ENCODE data around the gene OPA1.

DNA sequence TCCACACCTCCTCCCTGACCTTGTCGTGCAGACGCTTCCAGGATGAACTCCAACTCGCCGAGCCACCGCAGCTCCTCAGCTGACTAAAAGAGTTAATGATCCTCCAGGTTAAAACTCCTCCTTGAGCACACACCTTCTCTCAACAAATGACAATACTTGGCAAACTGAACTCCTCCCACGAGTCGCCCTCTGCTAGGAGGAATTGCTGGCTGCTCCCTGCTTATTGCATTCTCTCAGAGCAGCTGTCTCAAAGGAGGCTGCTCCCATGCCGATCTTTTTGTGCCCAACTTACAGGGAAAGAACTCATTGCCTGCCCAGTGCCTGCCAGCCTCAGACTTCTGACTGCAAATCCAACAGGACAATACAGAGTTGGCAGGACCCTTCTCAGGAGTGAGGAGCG is 38.2 kb upstream of the OPA1 start, which contains the start of gene ATP13A4:
- TF ChIP-seq, protein P1, sequence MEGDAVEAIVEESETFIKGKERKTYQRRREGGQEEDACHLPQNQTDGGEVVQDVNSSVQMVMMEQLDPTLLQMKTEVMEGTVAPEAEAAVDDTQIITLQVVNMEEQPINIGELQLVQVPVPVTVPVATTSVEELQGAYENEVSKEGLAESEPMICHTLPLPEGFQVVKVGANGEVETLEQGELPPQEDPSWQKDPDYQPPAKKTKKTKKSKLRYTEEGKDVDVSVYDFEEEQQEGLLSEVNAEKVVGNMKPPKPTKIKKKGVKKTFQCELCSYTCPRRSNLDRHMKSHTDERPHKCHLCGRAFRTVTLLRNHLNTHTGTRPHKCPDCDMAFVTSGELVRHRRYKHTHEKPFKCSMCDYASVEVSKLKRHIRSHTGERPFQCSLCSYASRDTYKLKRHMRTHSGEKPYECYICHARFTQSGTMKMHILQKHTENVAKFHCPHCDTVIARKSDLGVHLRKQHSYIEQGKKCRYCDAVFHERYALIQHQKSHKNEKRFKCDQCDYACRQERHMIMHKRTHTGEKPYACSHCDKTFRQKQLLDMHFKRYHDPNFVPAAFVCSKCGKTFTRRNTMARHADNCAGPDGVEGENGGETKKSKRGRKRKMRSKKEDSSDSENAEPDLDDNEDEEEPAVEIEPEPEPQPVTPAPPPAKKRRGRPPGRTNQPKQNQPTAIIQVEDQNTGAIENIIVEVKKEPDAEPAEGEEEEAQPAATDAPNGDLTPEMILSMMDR (IDR thresholded peaks at IDR 0.05; ENCODE audit: control extremely low read depth in 1 of 3, insufficient read depth in 1 of 3, low read depth in 1 of 3, low read length in 3 of 3), result no peak
- TF ChIP-seq RAD21 (IDR thresholded peaks at IDR 0.05 in 1 of 2, conservative IDR thresholded peaks at IDR 0.05 in 1 of 2; ENCODE audit: low read depth in 2 of 2, low read length in 2 of 2), result no peak
- no peak for TF ChIP-seq SIRT6 (IDR thresholded peaks at IDR 0.05; ENCODE audit: low read length)
- no peak for TF ChIP-seq NRF1 (IDR thresholded peaks at IDR 0.05; ENCODE audit: low read depth, low read length)
- TF ChIP-seq SUZ12 (IDR thresholded peaks at IDR 0.05; ENCODE audit: low read length), result no peak
- TF ChIP-seq, protein P2, sequence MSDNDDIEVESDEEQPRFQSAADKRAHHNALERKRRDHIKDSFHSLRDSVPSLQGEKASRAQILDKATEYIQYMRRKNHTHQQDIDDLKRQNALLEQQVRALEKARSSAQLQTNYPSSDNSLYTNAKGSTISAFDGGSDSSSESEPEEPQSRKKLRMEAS (IDR thresholded peaks at IDR 0.05), result no peak
- TF ChIP-seq CBX8 (IDR thresholded peaks at IDR 0.05; ENCODE audit: borderline replicate concordance, low read depth, low read length), result no peak

Data from H1 (cell line).